DND-41 (cell line): ENCODE measurements around the gene FLACC1.

Experiments
- EZH2 ChIP-seq: IDR thresholded peaks from 3 replicates; pipeline ENCODE4 v1.6.1; 2012; ENCODE audit warnings: borderline replicate concordance, low read depth, mild to moderate bottlenecking, moderate library complexity, low read length, inconsistent platforms; ENCODE audit not compliant: severe bottlenecking
- TF ChIP-seq, protein P1 (sequence below): IDR thresholded peaks from 2 replicates; pipeline ENCODE4 v1.5.1; 2012; ENCODE audit warnings: borderline replicate concordance, low read length, moderate library complexity, mild to moderate bottlenecking; ENCODE audit not compliant: poor library complexity, severe bottlenecking; ENCODE audit errors: extremely low read depth

DNA sequence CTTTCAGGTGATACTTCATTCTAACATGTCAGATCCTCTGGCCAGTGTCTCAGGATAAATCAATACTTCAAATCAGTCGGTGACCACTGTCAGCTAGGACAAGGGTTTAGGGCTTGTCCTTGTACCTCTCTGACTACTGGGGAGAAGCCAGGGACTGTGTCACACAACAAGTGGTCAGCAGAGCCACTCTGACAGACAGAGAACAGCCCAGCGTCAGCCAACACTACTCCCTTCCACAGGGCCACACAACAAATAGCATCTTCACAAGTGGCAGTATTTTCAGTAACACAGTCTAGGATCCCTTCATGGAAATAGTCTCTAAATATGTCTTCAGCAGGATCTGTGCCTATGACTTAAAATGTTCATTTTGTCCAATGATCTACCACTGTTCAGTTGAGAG, 14.2 kb downstream of the FLACC1 start:
- TF ChIP-seq, protein P1, sequence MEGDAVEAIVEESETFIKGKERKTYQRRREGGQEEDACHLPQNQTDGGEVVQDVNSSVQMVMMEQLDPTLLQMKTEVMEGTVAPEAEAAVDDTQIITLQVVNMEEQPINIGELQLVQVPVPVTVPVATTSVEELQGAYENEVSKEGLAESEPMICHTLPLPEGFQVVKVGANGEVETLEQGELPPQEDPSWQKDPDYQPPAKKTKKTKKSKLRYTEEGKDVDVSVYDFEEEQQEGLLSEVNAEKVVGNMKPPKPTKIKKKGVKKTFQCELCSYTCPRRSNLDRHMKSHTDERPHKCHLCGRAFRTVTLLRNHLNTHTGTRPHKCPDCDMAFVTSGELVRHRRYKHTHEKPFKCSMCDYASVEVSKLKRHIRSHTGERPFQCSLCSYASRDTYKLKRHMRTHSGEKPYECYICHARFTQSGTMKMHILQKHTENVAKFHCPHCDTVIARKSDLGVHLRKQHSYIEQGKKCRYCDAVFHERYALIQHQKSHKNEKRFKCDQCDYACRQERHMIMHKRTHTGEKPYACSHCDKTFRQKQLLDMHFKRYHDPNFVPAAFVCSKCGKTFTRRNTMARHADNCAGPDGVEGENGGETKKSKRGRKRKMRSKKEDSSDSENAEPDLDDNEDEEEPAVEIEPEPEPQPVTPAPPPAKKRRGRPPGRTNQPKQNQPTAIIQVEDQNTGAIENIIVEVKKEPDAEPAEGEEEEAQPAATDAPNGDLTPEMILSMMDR: no peak
- no peak for TF ChIP-seq EZH2
